ENCODE measurements around the gene ANKRD33B. TPM values are rescaled to one million over a fixed set of nuclear protein-coding genes. Genes with fewer than 3 reads are reported as not detected.
"Not testable (repeated sequence)": the region's sequence is repeated elsewhere in the genome, so short reads cannot be mapped to it uniquely, and the experiment has no call there.

Gene ANKRD33B
- 1.5 TPM for polyA plus RNA-seq

DNA sequence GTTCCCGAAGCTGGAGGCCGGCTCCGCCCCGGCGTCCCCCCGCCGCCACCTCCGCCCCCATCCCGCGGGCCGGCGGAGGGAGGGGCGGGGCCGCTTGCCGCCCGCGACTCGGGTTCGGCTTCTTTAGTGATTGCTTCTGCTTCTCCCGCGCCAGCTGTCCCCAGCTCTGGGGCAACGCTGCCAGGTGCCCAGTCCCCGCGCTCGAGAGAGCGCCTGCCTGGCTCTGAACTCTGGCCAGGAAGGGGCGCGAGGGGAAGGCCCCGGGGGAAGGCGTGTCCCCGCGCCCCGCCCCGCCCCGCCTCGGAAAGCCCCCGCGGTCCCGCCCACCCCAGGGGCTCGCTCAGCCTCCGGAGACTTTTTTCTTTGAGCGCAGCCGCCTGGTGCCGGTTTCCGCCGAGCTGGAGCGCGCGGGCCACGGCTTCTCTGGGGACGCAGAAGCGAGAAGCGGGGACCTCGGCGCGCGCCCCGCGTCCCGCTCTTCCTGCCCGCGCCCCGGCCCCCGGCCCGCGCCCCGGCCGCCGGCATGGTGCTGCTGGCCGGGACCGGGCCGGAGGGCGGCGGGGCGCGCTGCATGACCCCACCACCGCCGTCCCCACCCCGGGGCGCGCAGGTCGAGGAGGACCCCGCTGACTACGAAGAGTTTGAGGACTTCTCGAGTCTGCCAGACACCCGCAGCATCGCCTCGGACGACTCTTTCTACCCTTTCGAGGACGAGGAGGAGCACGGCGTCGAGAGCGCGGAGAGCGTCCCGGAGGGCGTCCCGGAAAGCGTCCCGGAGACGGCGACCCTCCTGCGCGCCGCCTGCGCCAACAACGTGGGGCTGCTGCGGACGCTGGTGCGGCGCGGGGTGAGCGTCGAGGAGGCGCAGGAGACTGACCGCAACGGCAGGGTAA lies at the start of gene ANKRD33B:
TSS of gene ANKRD33B (plus strand) at position 126 of the 893 bp plus-strand sequence. CDS start at position 524, 398 bp downstream.
- Mint-ChIP-seq H3K4me1 (peaks cover 42 to 48% (median 47%) of the 10 kb centered on the region in 3 donors), H3K9me3 (no peaks in the 10 kb centered on the region), H3K27me3 (no peaks in the 10 kb centered on the region), H3K27ac (peak within 1 kb of the TSS; percentile 86 to 99 (median 93)), H3K4me3 (peak within 1 kb of the TSS; percentile 95 to 97 (median 96)), H3K36me3 (no peaks in the 10 kb centered on the region)

DNA sequence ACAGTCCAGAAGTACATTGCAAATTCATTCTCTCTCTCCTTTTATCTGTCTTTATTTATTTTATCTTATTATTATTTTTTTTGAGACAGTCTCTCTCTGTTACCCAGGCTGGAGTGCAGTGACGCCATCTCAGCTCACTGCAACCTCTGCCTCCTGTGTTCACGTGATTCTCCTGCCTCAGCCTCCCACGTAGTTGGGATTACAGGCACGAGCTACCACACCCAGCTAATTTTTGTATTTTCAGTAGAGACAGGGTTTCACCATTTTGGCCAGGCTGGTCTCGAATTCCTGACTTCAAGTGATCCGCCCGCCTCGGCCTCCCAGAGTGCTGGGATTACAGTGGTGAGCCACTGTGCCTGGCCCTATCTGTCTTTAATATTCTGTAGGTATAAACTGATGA lies 49.3 kb upstream of the ANKRD33B start:
- H3K4me1 Mint-ChIP-seq, H3K27me3 Mint-ChIP-seq, H3K4me3 Mint-ChIP-seq, H3K27ac Mint-ChIP-seq, H3K36me3 Mint-ChIP-seq, H3K9me3 Mint-ChIP-seq: not testable (repeated sequence)

GRCh38 chr5:10515492-10515891 lies 48.4 kb upstream of the ANKRD33B start:
- Mint-ChIP-seq H3K9me3 (no peaks in the 10 kb centered on the region), H3K36me3 (peaks cover 2% of the 10 kb centered on the region), H3K4me3 (no peak overlapping the region), H3K27ac (no peak overlapping the region), H3K4me1 (peaks cover 6 to 13% (median 12%) of the 10 kb centered on the region in 3 donors), H3K27me3 (peaks cover 9% of the 10 kb centered on the region)

DNA sequence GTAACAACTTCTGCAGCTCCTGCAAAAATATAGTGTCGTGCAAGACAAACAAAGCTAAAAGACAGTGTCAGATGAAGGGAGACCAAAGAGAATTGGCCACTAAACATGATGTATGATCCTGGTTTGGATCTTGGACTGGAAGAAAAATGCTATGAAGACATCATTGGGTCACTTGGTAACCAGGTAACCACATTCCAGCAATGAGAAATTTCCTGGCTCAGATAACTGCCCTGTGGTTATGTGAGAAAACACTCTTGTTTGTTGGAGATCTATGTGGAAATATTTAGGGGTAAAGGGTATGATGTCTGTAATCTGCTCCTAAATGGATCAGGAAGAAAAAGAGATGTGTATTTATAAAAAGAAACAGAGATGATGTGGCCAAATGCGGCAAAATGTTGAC lies 45.5 kb upstream of the ANKRD33B start:
- Mint-ChIP-seq H3K27me3 (peaks cover 6% of the 10 kb centered on the region), H3K4me1 (peaks cover 7 to 15% (median 13%) of the 10 kb centered on the region in 3 donors), H3K9me3 (peaks cover 0 to 7% (median 6%) of the 10 kb centered on the region in 3 donors), H3K36me3 (peaks cover 2% of the 10 kb centered on the region), H3K4me3 (no peak overlapping the region), H3K27ac (no peak overlapping the region)

- H3K36me3 Mint-ChIP-seq: peaks cover 2% of the 10 kb centered on the region
- H3K27me3 Mint-ChIP-seq: peaks cover 6% of the 10 kb centered on the region
- H3K9me3 Mint-ChIP-seq: peaks cover 0 to 7% (median 6%) of the 10 kb centered on the region in 3 donors
- H3K4me3 Mint-ChIP-seq: peak overlapping the region in 1 of 4 donors; percentile 14
- peaks cover 10 to 15% (median 13%) of the 10 kb centered on the region in 3 donors for H3K4me1 Mint-ChIP-seq
- H3K27ac Mint-ChIP-seq: no peak overlapping the region
Observed at GRCh38 chr5:10519729-10520128, 44.1 kb upstream of the ANKRD33B start.

DNA sequence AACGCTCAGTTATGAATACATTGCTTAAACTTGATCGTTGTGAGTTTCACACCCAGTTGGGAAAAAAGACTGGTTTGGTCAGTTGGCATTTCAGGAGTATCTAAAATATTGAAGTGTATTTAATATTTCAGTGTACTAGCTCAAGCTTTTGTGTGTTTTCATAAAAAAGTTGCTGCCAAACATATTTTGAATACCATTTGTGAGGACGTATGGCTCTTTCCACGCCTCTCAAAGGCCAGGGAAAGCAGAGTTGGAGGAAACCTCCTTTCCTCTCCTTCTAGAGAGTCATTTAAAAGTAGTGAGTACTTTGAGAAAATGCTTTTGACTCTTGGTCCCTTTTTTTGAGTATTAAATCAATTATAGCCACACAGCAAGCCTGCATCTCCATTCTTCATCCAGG lies 43.2 kb upstream of the ANKRD33B start:
- peaks cover 2% of the 10 kb centered on the region for H3K36me3 Mint-ChIP-seq
- peaks cover 13 to 18% (median 14%) of the 10 kb centered on the region in 3 donors for H3K4me1 Mint-ChIP-seq
- H3K4me3 Mint-ChIP-seq: no peak overlapping the region
- peaks cover 6% of the 10 kb centered on the region for H3K27me3 Mint-ChIP-seq
- H3K9me3 Mint-ChIP-seq: peaks cover 0 to 7% (median 6%) of the 10 kb centered on the region in 3 donors
- peak overlapping the region in 1 of 3 donors; percentile 57 for H3K27ac Mint-ChIP-seq

DNA sequence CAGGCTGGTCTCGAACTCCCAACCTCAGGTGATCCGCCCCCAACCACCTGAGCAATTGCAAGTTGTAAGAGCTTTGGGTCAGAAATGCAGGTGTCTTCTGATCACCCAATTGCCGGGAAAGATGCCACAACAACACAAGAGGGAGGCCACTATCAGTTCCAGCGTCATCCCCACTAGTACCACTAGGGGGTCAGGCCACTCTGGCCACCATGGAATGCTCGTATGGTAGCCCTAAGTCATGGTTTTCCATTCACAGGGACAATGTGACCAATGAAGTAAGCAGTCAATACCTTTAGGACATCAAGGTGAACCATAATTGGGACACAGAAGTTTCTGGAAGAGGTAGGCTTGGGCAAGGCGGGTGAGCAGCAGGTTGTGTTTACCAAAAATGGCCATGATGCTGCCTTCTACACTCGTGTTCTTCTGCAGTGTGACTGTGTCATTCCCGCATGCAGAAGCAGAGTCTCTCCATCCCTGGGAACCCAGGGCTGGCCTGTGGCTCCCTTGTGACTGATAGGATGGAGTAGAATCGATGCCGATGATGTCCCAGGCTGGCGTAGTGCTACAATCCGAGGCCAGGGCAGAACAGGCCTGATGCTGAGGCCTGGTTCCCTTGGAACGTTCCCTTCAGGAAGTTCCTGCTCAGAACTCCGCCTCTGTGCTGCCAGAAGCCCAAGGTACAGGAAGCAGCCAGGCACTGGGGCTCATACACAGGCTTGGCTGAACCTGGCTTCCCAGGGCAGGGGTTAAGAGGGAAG lies 42.2 kb upstream of the ANKRD33B start:
- Mint-ChIP-seq H3K4me3 (no peak overlapping the region), H3K27me3 (peaks cover 6% of the 10 kb centered on the region), H3K27ac (peak overlapping the region in 1 of 3 donors; percentile 57), H3K4me1 (peaks cover 13 to 18% (median 14%) of the 10 kb centered on the region in 3 donors), H3K36me3 (peaks cover 2% of the 10 kb centered on the region), H3K9me3 (peaks cover 0 to 7% (median 6%) of the 10 kb centered on the region in 3 donors)

DNA sequence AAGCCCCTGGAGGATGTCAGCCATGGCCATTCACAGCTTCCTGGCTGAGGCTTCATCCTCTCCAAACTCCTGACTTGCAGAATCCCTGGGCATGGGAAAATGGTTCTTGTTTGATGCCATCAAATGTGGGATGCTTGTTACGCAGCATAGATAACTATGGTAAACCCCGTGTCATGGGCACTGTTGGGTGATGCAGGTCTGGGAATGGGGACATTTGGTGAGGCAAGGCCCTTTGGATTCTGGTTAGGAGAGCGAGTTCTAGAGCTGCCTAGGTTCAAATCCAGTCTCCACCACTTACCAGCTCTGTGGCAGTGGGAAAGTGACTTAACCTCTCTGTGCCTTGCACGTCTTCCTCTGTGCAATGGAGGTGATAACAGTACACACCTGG lies 41.7 kb upstream of the ANKRD33B start:
- Mint-ChIP-seq H3K9me3 (peaks cover 0 to 7% (median 6%) of the 10 kb centered on the region in 3 donors), H3K4me1 (peaks cover 13 to 18% (median 14%) of the 10 kb centered on the region in 3 donors), H3K27me3 (peaks cover 3% of the 10 kb centered on the region), H3K4me3 (no peak overlapping the region), H3K27ac (no peak overlapping the region), H3K36me3 (peaks cover 2% of the 10 kb centered on the region)

- Mint-ChIP-seq H3K27me3 (peaks cover 2% of the 10 kb centered on the region), H3K4me1 (peaks cover 5 to 14% (median 9%) of the 10 kb centered on the region in 3 donors), H3K27ac (no peak overlapping the region), H3K36me3 (peaks cover 2% of the 10 kb centered on the region), H3K9me3 (peaks cover 0 to 7% (median 6%) of the 10 kb centered on the region in 3 donors), H3K4me3 (no peak overlapping the region)
Observed at GRCh38 chr5:10524376-10525123, 39.3 kb upstream of the ANKRD33B start.

GRCh38 chr5:10525124-10525495 lies 38.8 kb upstream of the ANKRD33B start:
- peaks cover 2% of the 10 kb centered on the region for H3K36me3 Mint-ChIP-seq
- H3K4me1 Mint-ChIP-seq: peaks cover 0 to 11% (median 5%) of the 10 kb centered on the region in 3 donors
- peaks cover 2% of the 10 kb centered on the region for H3K27me3 Mint-ChIP-seq
- no peak overlapping the region for H3K27ac Mint-ChIP-seq
- peaks cover 0 to 7% (median 6%) of the 10 kb centered on the region in 3 donors for H3K9me3 Mint-ChIP-seq
- H3K4me3 Mint-ChIP-seq: no peak overlapping the region

DNA sequence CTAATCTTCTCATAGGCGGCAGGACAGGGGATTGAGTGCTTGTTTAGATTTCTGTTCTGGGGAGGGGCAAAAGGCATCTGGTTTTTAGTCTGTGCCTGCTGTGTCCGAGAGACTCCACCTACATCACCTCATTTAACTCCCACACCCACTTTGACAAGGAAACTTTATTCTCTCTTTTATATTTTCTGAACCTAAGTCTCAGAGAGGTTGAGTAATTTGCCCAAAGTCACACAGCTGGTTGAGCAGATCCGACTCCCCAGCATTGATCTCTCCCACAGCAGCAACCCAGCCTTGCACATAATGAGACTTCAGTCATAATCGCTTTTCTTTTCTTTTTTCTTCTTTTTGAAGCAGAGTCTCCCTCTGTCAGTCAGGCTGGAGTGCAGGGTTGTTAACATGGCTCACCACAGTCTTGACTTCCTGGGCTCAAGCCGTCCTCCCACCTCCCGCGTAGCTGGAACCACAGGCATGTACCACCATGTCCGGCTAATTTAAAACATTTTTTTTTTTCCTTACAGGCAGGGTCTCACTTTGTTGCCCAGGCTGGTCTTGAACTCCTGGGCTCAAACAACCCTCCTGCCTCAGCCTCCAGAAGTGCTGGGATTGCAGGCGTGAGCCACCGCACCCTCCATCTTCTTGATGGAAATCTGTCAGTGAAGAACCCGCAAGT lies 36.5 kb upstream of the ANKRD33B start:
- Mint-ChIP-seq H3K9me3 (peaks cover 2 to 7% (median 6%) of the 10 kb centered on the region in 3 donors), H3K4me1 (peaks cover 0 to 11% (median 5%) of the 10 kb centered on the region in 3 donors), H3K4me3 (peak overlapping the region in 1 of 4 donors; percentile 69), H3K27me3 (peaks cover 2% of the 10 kb centered on the region), H3K36me3 (peaks cover 2% of the 10 kb centered on the region), H3K27ac (no peak overlapping the region)

GRCh38 chr5:10528056-10528816 lies 35.6 kb upstream of the ANKRD33B start:
- Mint-ChIP-seq H3K4me1 (peaks cover 0 to 10% (median 3%) of the 10 kb centered on the region in 3 donors), H3K27ac (no peak overlapping the region), H3K4me3 (no peak overlapping the region), H3K27me3 (peaks cover 4% of the 10 kb centered on the region), H3K9me3 (peaks cover under 1 to 2% (median 1%) of the 10 kb centered on the region in 3 donors), H3K36me3 (no peaks in the 10 kb centered on the region)

DNA sequence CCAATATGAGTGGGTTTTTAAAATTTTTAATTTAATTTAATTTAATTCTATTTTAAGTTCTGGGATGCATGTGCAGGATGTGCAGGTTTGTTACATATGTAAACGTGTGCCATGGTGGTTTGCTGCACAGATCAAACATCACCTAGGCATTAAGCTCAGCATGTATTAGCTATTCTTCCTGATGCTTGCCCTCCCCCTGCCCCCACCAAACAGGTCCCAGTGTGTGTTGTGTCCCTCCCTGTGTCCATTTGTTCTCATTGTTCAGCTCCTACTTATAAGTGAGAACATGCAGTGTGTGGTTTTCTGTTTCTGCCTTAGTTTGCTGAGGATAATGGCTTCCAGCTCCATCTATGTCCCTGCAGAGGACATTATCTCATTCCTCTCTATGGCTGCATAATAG lies 35.0 kb upstream of the ANKRD33B start:
- Mint-ChIP-seq H3K9me3 (peaks cover 0 to 2% (median 0%) of the 10 kb centered on the region in 3 donors), H3K27ac (no peak overlapping the region), H3K36me3 (no peaks in the 10 kb centered on the region), H3K4me1 (peaks cover 0 to 10% (median 3%) of the 10 kb centered on the region in 3 donors), H3K27me3 (peaks cover 4% of the 10 kb centered on the region), H3K4me3 (no peak overlapping the region)

Measured in IgD-negative memory B cell (primary cell).